HEK293T (cell line): ENCODE measurements around the gene ELK3.

ENCODE experiments used
- ARNT ChIP-seq: fragments of 450-650 bp; IDR thresholded peaks from 2 replicates; pipeline ENCODE4 v1.6.1; 2017; ENCODE audit warnings: mild to moderate bottlenecking
- FOXA1 ChIP-seq: fragments of 450-650 bp; IDR thresholded peaks from 2 replicates; pipeline ENCODE4 v1.6.1; 2016; ENCODE audit warnings: mild to moderate bottlenecking
- FOXM1 ChIP-seq: fragments of 450-650 bp; IDR thresholded peaks from 2 replicates; pipeline ENCODE4 v1.6.1; 2017; ENCODE audit warnings: mild to moderate bottlenecking, borderline replicate concordance
- NFRKB ChIP-seq: fragments of 450-650 bp; IDR thresholded peaks from 2 replicates; pipeline ENCODE4 v1.6.1; 2016; ENCODE audit warnings: mild to moderate bottlenecking, moderate library complexity

GRCh38 chr12:96241431-96241830 lies 47.3 kb downstream of the ELK3 start:
- TF ChIP-seq FOXM1: no peak
- no peak for TF ChIP-seq NFRKB
- TF ChIP-seq FOXA1: no peak
- no peak for TF ChIP-seq ARNT
